Ascending aorta (tissue), 2 donors: ENCODE measurements around the gene COL18A1. TPM values are rescaled to one million over a fixed set of nuclear protein-coding genes. Genes with fewer than 3 reads are reported as not detected.

Experiments used
- DNase-seq, 2 donors: peaks; one replicate each; pipeline ENCODE4 v3.0.0-alpha.2; 2019; ENCODE audit warnings: low spot score in 2 of 2
- H3K27ac ChIP-seq, 2 donors: fragments of 200-600 bp; sonication (generic); one replicate each; pipeline ENCODE4 v1.5.1; 2016 to 2017; ENCODE audit warnings: mild to moderate bottlenecking in 1 of 2
- H3K27me3 ChIP-seq: fragments of 200-600 bp; sonication (generic); one replicate; pipeline ENCODE4 v1.5.1; 2017
- H3K36me3 ChIP-seq, 2 donors: fragments of 200-600 bp; sonication (generic); one replicate each; pipeline ENCODE4 v1.5.1; 2016
- H3K4me1 ChIP-seq, 2 donors: fragments of 200-600 bp; sonication (generic); one replicate each; pipeline ENCODE4 v1.5.1; 2016 to 2017; ENCODE audit warnings: mild to moderate bottlenecking in 1 of 2
- H3K4me3 ChIP-seq, 2 donors: fragments of 200-600 bp; sonication (generic); one replicate each; pipeline ENCODE4 v1.5.1; 2016 to 2017; ENCODE audit warnings: mild to moderate bottlenecking in 1 of 2
- H3K9me3 ChIP-seq, 2 donors: fragments of 200-600 bp; sonication (generic); one replicate each; pipeline ENCODE4 v1.5.1; 2016
- CTCF ChIP-seq, 3 experiments: fragments of 200-600 bp in 2 of 3; fragments of 450-650 bp in 1 of 3; sonication (generic) in 2 of 3; IDR thresholded peaks; one replicate each; pipeline ENCODE4 v1.5.1; 2016 to 2019; ENCODE audit warnings: antibody characterized with exemption in 3 of 3, mild to moderate bottlenecking in 1 of 3, moderate library complexity in 1 of 3
- intact Hi-C: fragments of 100-400 bp; cut with DNase I; formaldehyde crosslinking; loops from one replicate; pipeline ENCODE4 v1.15.1; 2023
- total RNA-seq: library from RNA; depleted of rRNA; stranded (reverse); fragments of >200 nt; gene quantifications from one replicate; pipeline ENCODE4 v1.1.0, GENCODE V29; 2016

Gene COL18A1
- total RNA-seq, 1 donor from 2014 or later, result 699 TPM

GRCh38 chr21:45406801-45407628 is 2.0 kb downstream of the COL18A1 start:
- intact Hi-C loops, result no loop called here
- DNase-seq, result no peak
- no peak for TF ChIP-seq CTCF (IDR thresholded peaks at IDR 0.05)
- peaks cover 15 to 41% of the 10 kb centered on the region in 2 donors for H3K4me1 ChIP-seq
- no peaks in the 10 kb centered on the region for H3K36me3 ChIP-seq
- H3K9me3 ChIP-seq, result no peaks in the 10 kb centered on the region
- H3K27ac ChIP-seq, result peak overlapping the region; percentile 92 to 93
- H3K4me3 ChIP-seq, result peak overlapping the region; percentile 85 to 91
- no peaks in the 10 kb centered on the region for H3K27me3 ChIP-seq

GRCh38 chr21:45407629-45408247 is 2.8 kb downstream of the COL18A1 start:
- no peak for DNase-seq
- Histone ChIP-seq H3K27me3 (no peaks in the 10 kb centered on the region), H3K36me3 (no peaks in the 10 kb centered on the region), H3K9me3 (no peaks in the 10 kb centered on the region), H3K27ac (peak overlapping the region; percentile 92 to 93), H3K4me3 (peak overlapping the region in 1 of 2 donors; percentile 85), H3K4me1 (peaks cover 15 to 41% of the 10 kb centered on the region in 2 donors)
- intact Hi-C loops, result no loop called here
- no peak for TF ChIP-seq CTCF (IDR thresholded peaks at IDR 0.05)

- intact Hi-C loops, result no loop called here
These were observed 3.4 kb downstream of the COL18A1 start for GRCh38 chr21:45408271-45408791.

GRCh38 chr21:45408801-45409261 is 3.9 kb downstream of the COL18A1 start:
- intact Hi-C loops, result no loop called here
- Histone ChIP-seq H3K4me1 (peaks cover 15 to 41% of the 10 kb centered on the region in 2 donors), H3K27me3 (no peaks in the 10 kb centered on the region), H3K9me3 (no peaks in the 10 kb centered on the region), H3K4me3 (peak overlapping the region in 1 of 2 donors; percentile 6), H3K27ac (peak overlapping the region; percentile 66 to 74), H3K36me3 (no peaks in the 10 kb centered on the region)
- no peak for TF ChIP-seq CTCF (IDR thresholded peaks at IDR 0.05)
- DNase-seq, result peak in 1 of 2 donors; percentile 57

More at GRCh38 chr21:45408271-45408791, 3.4 kb downstream of the COL18A1 start:
- H3K36me3 ChIP-seq, result no peaks in the 10 kb centered on the region
- H3K4me1 ChIP-seq, result peaks cover 15 to 41% of the 10 kb centered on the region in 2 donors
- peak overlapping the region; percentile 66 to 74 for H3K27ac ChIP-seq
- TF ChIP-seq CTCF (IDR thresholded peaks at IDR 0.05), result no peak
- no peaks in the 10 kb centered on the region for H3K27me3 ChIP-seq
- peak in 1 of 2 donors; percentile 44 for DNase-seq
- H3K9me3 ChIP-seq, result no peaks in the 10 kb centered on the region
- H3K4me3 ChIP-seq, result peak overlapping the region in 1 of 2 donors; percentile 6

- intact Hi-C loops, result no loop called here
- Histone ChIP-seq H3K27me3 (no peaks in the 10 kb centered on the region), H3K4me3 (peak overlapping the region; percentile 19 to 29), H3K36me3 (no peaks in the 10 kb centered on the region), H3K27ac (peak overlapping the region; percentile 66 to 74), H3K9me3 (no peaks in the 10 kb centered on the region), H3K4me1 (peaks cover 11 to 36% of the 10 kb centered on the region in 2 donors)
- TF ChIP-seq CTCF (IDR thresholded peaks at IDR 0.05), result no peak
- peak in 1 of 2 donors; percentile 66 for DNase-seq
These were observed 4.6 kb downstream of the COL18A1 start for GRCh38 chr21:45409466-45410150.
